GM18907 (cell line): ENCODE data around the gene INPP1.
A peak's percentile ranks its signal among the peaks of the same experiment; 100 is the strongest.
"Not testable (repeated sequence)": the region's sequence is repeated elsewhere in the genome, so short reads cannot be mapped to it uniquely, and the experiment has no call there.

Source experiments
- ATAC-seq: cut with Tn5 transposase; IDR thresholded peaks from one replicate; pipeline ENCODE4 v1.9.1; 2021; ENCODE audit warnings: mild to moderate bottlenecking, moderate library complexity; ENCODE audit not compliant: unreplicated experiment

Gene INPP1

GRCh38 chr2:190343536-190344275 lies at the start of gene INPP1:
Gene INPP1 (plus strand): TSS chr2:190343589. CDS start chr2:190360103, 16,514 bp downstream.
- ATAC-seq = peak; percentile 71

- not testable (repeated sequence) for ATAC-seq
Observed at GRCh38 chr2:190297880-190298279, 45.5 kb upstream of the INPP1 start.

- ATAC-seq = no peak
Observed at GRCh38 chr2:190301032-190301431, 42.4 kb upstream of the INPP1 start.

- no peak for ATAC-seq
Observed at GRCh38 chr2:190302052-190302451, 41.3 kb upstream of the INPP1 start.

- no peak for ATAC-seq
Observed at GRCh38 chr2:190303647-190304046, 39.7 kb upstream of the INPP1 start.

DNA sequence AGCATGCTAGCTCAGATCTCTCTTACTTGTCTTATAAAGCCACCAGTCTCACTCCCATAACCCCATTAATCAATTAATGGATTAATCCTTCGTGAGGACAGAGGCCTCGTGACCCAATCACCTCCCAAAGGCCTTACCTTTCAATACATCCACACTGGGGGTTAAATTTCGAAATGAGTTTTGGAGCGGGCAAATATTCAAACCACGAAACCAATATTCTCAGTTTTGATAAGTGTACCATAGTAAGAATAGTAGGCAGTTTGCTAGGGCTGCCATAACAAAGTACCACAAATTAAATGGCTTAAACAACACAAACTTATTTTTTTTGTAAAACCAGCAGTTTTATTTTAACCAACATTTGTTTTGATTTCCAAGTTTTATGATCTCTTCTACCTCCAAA lies 39.0 kb upstream of the INPP1 start:
- no peak for ATAC-seq

DNA sequence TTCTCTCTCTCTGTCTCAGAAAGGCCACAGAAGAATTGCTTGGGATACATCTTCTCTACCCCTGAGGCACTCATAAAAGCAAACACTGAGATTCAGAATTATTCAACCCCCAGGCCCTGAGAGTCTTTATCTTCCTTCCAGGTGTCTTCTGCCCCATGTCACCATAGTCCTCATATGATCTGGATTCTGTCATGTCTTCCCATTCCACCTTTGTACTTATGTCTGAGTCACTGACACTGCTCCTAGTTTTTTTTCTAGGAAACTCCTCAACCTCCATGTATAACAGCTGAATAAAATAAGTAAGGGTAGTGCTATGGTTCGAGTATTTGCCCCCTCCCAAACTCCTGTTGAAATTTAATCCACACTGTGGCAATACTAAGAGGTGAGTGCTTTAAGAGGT lies 35.4 kb upstream of the INPP1 start:
- no peak for ATAC-seq

- ATAC-seq = no peak
Observed at GRCh38 chr2:190311893-190312634, 31.3 kb upstream of the INPP1 start.

DNA sequence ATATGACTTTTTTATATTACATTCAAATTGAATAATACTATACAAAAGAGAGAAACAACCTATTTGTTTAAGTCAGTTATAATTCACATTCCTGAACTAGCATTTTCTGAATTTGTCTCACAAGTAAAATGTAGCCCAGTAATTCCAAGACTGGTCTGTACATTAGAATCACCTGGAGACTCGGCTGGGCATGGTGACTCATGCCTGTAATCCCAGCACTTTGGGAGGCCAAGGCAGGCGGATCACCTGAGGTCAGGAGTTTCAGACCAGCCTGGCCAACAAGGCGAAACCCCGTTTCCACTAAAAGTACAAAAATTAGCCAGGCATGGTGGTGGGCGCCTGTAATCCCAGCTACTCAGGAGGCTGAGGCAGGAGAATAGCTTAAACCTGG lies 30.8 kb upstream of the INPP1 start:
- not testable (repeated sequence) for ATAC-seq

DNA sequence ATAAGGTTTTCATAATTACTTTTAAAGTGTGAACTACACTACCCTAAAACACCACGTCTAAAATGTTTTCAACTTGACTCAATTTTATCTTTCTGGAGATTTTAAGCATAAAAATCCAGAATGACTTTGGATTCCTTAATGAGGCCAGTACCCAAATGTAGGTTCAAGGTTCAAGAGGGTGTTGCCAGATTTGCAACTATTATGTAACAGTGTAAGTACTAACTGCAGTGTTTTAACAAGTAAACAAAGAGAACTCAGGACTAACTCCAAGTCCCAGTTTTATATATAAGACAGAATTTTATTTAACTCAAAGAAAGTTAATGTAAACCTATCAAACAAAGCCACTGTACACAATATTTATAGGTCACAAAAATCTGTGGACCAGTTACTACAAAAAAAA lies 29.5 kb upstream of the INPP1 start:
- ATAC-seq = no peak

- no peak for ATAC-seq
Observed at GRCh38 chr2:190315273-190315672, 28.1 kb upstream of the INPP1 start.

DNA sequence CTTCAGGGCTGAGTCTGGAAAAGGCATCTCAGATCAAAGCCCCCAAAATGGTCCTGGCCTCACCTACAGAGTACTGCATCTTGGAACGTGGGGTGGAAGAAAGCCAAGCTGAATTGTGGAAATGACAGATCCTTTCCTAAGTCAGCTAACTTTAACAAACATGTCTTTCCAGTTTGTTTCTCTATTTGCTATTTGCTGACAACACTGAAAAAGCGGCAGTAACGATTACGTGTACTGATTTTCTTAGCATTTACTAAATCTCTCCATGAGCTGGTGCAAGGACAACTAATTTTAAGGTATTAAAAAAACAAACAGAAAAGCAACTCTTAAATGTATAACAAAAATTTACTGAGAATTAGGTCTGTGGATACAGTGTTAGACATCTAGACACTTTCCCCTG lies 24.9 kb upstream of the INPP1 start:
- no peak for ATAC-seq

- peak; percentile 42 for ATAC-seq
Observed at GRCh38 chr2:190318931-190319554, 24.3 kb upstream of the INPP1 start.

DNA sequence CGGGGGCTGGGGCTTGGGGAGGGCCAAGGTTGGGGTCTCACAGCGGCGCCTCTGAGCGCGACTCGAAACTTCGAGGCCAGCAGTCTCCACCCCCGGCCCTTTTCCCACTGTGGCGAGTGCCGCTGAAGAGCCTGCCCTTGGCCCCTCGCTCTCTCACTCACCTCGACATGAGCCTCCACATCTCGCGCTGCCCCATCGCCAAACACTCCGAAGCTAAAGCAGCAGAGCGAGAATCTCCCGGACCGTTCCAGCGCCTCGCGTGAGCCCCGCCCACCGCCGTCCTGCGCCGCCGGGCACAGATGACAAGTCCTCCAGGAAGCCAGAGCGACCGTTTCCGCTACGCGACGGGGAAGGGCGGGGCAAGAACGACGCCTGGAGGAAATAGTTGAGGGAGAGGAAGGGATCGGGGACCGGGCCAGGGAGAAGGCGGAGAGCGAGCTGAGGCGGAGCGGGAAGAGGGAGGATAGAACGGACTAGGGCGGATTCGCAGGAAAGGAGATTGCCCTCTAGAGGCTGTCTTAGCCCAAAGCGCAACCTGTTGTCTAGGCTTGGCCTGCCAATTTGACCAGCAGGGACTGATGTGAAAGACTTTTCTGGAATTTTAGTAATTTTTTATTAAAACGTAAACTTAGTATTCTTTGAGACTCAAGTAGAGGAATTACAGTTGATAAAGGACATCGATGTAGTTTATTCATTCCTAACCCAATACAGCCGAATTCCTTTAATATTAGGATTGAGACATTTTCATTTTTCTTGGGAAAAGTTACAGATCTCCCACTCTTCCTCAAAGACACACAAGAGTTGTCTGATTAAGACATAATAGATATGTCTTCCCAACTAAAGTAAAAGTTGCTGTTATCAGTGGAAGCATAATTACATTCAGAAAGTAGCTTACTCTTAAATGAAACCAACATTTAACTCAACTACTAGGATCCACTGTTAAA lies 23.6 kb upstream of the INPP1 start, which contains the start of gene HIBCH:
Gene HIBCH (minus strand): TSS at position 272 of the 944 bp plus-strand sequence. CDS start 76 bp downstream, at position 196.
- ATAC-seq = peak; percentile 97

GRCh38 chr2:190320696-190321095 lies 22.7 kb upstream of the INPP1 start:
- no peak for ATAC-seq

- ATAC-seq = no peak
Observed at GRCh38 chr2:190323406-190323805, 20.0 kb upstream of the INPP1 start.

DNA sequence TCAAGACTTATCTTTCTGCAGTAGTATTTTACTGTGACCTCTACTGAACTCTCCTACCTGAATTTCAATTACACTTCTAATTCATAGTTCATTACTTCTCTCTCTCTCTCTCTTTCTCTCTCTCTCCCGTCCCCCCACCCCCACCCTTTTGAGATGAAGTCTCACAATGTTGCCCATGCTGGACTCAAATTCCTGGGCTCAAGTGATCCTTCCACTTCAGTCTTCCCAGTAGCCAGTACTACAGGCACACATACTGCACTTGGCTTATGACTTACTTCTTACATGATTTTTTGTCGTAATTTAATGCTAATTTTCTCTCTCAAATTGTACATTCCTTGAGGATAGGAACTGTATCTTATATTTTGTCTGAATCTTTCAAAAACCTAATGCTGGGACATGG lies 17.8 kb upstream of the INPP1 start:
- ATAC-seq = no peak

DNA sequence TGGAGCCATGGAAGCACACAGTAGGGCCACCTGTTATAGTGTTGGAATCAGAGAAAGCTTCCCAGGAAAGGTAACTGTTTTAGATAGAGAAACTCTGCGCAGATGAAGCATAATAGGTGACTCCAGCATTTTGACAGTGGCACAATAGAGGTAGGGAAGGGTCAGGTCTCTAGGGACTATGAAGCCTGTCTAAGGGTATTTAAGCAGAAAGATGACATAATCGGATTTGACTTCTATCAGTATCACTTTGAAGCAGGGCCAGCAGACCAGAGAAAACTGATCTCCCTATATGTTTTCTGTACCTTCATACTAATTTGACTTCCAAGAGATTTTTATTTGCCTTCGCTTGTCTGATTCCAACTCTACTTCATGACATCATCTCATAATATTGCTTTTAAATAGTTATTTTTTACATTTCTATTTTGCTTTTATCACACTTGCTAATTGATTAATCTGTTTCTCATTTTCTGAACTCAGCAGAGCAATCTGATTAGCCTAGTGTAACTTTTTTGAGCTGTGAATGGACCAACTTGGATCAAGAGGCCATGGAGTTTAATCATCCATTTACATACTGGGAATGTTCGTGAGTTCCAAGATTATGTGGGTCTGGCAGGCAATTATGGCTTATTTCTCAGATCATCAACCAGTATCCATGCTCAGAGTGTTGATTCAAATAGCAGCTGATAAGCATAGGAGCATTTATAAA lies 15.4 kb upstream of the INPP1 start:
- ATAC-seq = no peak

DNA sequence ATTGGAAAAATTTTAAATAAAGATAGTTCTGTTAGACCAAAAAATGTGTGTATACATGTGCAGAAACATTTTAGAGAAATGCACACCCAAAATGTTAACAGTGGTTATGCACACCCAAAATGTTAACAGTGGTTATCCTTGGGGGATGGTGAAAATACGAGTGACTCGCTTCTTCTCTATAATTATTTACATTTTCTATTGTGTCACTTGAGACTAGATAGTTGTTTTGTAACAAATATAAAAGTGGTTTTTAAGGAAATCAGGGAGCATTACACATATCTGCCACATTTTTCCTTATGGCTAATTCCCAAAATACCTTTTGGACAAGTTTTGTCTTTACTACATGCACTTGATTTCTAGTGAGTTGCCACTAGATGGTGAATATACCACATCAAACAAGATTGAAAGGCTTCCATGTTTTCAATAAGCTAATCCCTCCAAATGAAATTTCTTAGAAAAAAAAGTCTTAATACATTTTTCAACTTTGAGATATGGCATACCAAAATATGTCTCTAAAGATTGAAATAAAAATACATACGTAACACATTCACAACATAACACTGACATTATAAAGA lies 14.7 kb upstream of the INPP1 start:
- ATAC-seq = no peak

DNA sequence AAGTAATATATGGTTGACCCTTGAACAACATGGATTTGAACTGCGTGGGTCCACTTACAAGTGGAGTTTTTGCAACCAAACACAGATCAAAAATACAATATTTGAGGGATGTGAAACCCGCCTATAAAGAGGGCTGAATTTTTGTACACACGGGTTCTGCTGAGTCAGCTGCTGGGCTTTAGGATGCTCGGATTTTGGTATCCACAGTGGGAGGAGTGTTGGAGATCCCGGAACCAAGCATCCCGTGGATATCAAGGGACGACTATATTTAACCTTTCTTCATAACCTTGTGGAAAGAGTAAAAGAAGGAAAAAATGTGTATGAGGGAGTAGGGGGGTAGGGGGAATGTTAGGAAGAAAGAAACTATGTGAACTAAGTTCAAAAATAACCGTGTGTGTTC lies 10.0 kb upstream of the INPP1 start:
- ATAC-seq = no peak
